Spinal cord (tissue), 10 donors: ENCODE data around the gene PLAAT4. TPM values are rescaled to one million over a fixed set of nuclear protein-coding genes. Genes with fewer than 3 reads are reported as not detected.

Source experiments
- DNase-seq, 6 donors: peaks; one replicate each; pipeline versions ENCODE4 v3.0.0 to v3.0.0-alpha.2; 2013 to 2015; ENCODE audit warnings: low spot score in 6 of 6, low read depth in 4 of 6
- H3K27ac ChIP-seq: one replicate; pipeline ENCODE4 v1.5.1; 2013; ENCODE audit warnings: low read depth, low read length, control low read depth
- H3K27me3 ChIP-seq: one replicate; pipeline ENCODE4 v1.6.1; 2013; ENCODE audit warnings: low read length; ENCODE audit not compliant: control insufficient read depth, insufficient read depth
- H3K36me3 ChIP-seq: one replicate; pipeline ENCODE4 v1.6.1; 2013; ENCODE audit warnings: low read length; ENCODE audit not compliant: control insufficient read depth, insufficient read depth
- H3K4me1 ChIP-seq: one replicate; pipeline ENCODE4 v1.6.1; 2013; ENCODE audit warnings: low read length; ENCODE audit not compliant: control insufficient read depth, insufficient read depth
- H3K4me3 ChIP-seq: one replicate; pipeline ENCODE4 v1.5.1; 2013; ENCODE audit warnings: low read depth, low read length, control low read depth
- H3K9me3 ChIP-seq: one replicate; pipeline ENCODE4 v1.6.1; 2013; ENCODE audit warnings: low read length; ENCODE audit not compliant: control insufficient read depth, insufficient read depth
- WGBS: methylation state at CpG from one replicate; pipeline ENCODE4 v1.1.5; 2013; ENCODE audit warnings: missing lambda C conversion rate; ENCODE audit not compliant: insufficient coverage; 5-methylcytosine and 5-hydroxymethylcytosine counted together
- polyA plus RNA-seq, 2 donors: library from polyadenylated mRNA; unstranded; fragments of 120-200 nt; gene quantifications; one replicate each; pipeline ENCODE4 v1.2.1, GENCODE V29; 2013; ENCODE audit not compliant: insufficient read length in 2 of 2
- total RNA-seq, 2 donors: library from RNA; depleted of rRNA in 1 of 2; stranded (reverse); fragments of 120-200 nt in 1 of 2; fragments of >200 nt in 1 of 2; gene quantifications; one replicate each; pipeline versions ENCODE4 v1.2.3 to v1.2.4, GENCODE V29; 2013 to 2014
- donor health status: healthy.

Gene PLAAT4
- total and polyA plus RNA-seq, 4 donors: 11.6 to 45.3 (median 13.6) TPM

DNA sequence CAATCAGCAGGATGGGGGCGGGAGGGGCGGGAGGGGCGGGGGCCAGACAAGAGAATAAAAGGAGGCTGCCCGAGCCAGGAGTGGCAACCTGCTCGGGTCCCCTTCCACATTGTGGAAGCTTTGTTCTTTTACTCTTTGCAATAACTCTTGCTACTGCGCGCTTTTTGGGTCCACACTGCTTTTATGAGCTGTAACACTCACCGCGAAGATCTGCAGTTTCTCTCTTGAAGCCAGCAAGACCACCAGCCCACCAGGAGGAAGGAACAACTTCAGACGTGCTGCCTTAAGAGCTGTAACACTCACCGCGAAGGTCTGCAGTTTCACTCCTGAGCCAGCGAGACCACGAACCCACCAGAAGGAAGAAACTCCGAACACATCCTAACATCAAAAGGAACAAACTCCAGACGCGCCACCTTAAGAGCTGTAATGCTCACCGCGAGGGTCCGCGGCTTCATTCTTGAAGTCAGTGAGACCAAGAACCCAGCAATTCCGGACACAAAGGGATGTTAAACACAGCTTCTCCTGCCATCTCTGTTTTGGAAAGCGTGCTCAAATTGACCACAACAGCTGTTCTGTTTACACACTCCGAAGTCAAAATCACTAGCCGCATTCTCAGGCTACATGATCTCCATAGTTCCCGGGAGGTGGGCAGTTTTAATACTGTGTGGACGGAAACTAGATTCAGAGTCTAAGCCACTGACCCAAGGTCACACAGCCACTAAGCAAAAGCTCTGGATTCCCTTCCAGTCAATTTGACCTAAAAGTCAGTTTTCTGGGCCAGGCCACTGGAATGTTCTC lies 14.7 kb downstream of the PLAAT4 start:
- Histone ChIP-seq H3K9me3 (no peaks in the 10 kb centered on the region), H3K36me3 (no peaks in the 10 kb centered on the region), H3K4me1 (peaks cover 6% of the 10 kb centered on the region), H3K27ac (no peak overlapping the region), H3K27me3 (no peaks in the 10 kb centered on the region), H3K4me3 (no peak overlapping the region)
- no peak for DNase-seq
- WGBS: 74% methylated on average over 22 of the region's 27 CpGs

- Histone ChIP-seq H3K4me3 (no peak overlapping the region), H3K27me3 (no peaks in the 10 kb centered on the region), H3K4me1 (peaks cover 6% of the 10 kb centered on the region), H3K36me3 (no peaks in the 10 kb centered on the region), H3K9me3 (no peaks in the 10 kb centered on the region), H3K27ac (no peak overlapping the region)
- WGBS: 79% methylated on average over 4 of the region's 6 CpGs
- DNase-seq: no peak
Observed at GRCh38 chr11:63551889-63552266, 15.3 kb downstream of the PLAAT4 start.

DNA sequence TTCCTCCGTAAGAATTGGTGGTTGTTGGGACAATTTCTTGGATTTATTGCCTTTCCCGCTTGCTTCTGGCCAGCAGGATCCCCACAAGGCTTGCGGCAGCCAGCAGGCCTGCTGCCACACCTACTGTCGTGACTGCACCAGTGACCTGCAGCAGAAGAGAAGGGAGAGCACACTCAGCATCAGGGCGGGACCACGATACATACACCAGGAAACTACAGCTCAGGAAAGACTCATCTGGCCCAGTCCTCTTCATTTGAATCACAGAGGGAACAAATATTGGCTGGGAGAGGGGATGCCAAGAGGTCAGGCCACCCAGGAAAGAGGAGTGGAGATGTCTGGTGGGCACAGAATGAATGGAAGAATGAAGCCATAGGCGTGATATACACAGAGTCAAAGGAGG lies 16.3 kb downstream of the PLAAT4 start:
- 73% methylated on average over 4 of the region's 7 CpGs for WGBS
- no peaks in the 10 kb centered on the region for H3K36me3 ChIP-seq
- no peak overlapping the region for H3K27ac ChIP-seq
- H3K9me3 ChIP-seq: no peaks in the 10 kb centered on the region
- no peaks in the 10 kb centered on the region for H3K27me3 ChIP-seq
- peaks cover 6% of the 10 kb centered on the region for H3K4me1 ChIP-seq
- DNase-seq: peak in 1 of 6 donors; percentile 33
- H3K4me3 ChIP-seq: no peak overlapping the region

DNA sequence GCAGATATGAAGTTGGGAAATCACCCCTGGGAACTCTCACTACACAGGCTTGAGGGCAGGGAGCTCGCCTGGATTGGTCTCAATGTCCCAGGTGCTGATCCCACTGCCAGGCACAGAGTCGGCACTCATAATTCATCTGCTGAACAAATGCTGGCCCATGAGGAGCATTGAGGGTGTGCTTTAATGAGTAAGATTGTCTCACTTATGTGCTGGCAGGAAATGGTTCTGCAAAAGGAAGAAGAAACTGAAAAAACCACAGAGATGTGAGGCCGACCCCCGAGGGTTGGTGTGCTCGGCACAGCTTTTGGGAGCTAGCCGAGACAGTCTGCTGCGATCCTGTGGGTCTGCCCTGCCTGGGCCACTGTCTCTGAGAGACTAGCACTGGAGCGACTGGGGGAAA lies 17.2 kb downstream of the PLAAT4 start:
- no peak overlapping the region for H3K4me3 ChIP-seq
- no peaks in the 10 kb centered on the region for H3K36me3 ChIP-seq
- H3K27me3 ChIP-seq: no peaks in the 10 kb centered on the region
- no peak for DNase-seq
- no peaks in the 10 kb centered on the region for H3K9me3 ChIP-seq
- peaks cover 6% of the 10 kb centered on the region for H3K4me1 ChIP-seq
- 78% methylated on average over 7 of the region's 8 CpGs for WGBS
- no peak overlapping the region for H3K27ac ChIP-seq

DNA sequence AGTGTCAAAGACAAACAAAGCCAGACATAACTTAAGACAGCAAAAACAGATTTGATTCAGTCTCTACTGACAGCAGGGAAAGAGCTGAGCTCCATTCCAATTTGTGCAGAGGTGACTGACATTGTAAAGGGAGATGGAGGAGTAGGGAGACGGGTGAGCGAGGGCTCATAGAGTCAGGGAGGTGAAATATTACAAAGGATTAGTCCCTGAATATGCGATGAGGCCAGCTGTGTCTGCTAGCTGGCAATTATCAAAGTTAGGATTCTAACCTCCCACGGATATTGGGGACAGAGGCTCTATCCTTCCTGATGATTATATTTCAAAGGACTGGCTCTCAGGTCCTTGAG lies 18.2 kb downstream of the PLAAT4 start:
- no peak for DNase-seq

DNA sequence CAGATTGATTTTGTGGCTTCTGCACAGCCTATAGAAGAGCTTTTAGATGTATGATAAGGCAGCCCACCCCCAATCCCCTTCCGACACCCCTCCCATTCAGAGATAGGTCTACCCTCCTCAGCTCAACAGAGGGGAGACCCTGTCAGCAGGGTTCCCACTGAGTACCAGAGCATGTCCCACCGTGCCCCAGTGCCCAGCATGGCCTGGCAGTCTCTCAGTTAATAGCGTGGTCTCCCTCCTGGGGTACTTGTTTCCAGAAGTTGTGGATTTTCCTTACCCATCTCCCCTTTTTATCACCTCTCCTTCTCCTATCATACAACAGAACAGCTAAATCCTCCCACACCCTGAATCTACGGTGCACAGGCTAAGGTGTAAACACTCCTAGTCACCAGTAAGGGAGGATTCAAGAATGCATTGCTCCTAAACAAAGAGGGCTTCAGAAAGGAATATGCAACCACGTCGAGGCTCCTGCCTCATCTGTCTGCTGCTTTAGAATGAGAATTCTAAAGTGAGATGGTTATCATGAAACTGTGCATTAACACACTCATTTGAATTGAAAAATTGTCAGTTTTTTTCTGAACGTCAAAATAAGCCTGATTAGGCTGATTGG lies 19.9 kb downstream of the PLAAT4 start:
- H3K27me3 ChIP-seq: no peaks in the 10 kb centered on the region
- WGBS: 65% methylated on average over 5 of the region's 7 CpGs
- DNase-seq: no peak
- H3K27ac ChIP-seq: no peak overlapping the region
- no peak overlapping the region for H3K4me3 ChIP-seq
- H3K9me3 ChIP-seq: no peaks in the 10 kb centered on the region
- peaks cover 12% of the 10 kb centered on the region for H3K4me1 ChIP-seq
- H3K36me3 ChIP-seq: no peaks in the 10 kb centered on the region

More for the DNA sequence above, 18.2 kb downstream of the PLAAT4 start:
- Histone ChIP-seq H3K4me3 (no peak overlapping the region), H3K9me3 (no peaks in the 10 kb centered on the region), H3K36me3 (no peaks in the 10 kb centered on the region), H3K27ac (no peak overlapping the region), H3K27me3 (no peaks in the 10 kb centered on the region), H3K4me1 (peaks cover 6% of the 10 kb centered on the region)
- no CpG with 5 or more reads among the region's 4 CpGs for WGBS

GRCh38 chr11:63557570-63557969 lies 21.0 kb downstream of the PLAAT4 start:
- DNase-seq: no peak
- no peaks in the 10 kb centered on the region for H3K36me3 ChIP-seq
- no peak overlapping the region for H3K27ac ChIP-seq
- no peak overlapping the region for H3K4me3 ChIP-seq
- WGBS: 50% methylated on average over 5 of the region's 7 CpGs
- peaks cover 12% of the 10 kb centered on the region for H3K4me1 ChIP-seq
- H3K27me3 ChIP-seq: no peaks in the 10 kb centered on the region
- H3K9me3 ChIP-seq: no peaks in the 10 kb centered on the region

- no peaks in the 10 kb centered on the region for H3K27me3 ChIP-seq
- no peak overlapping the region for H3K4me3 ChIP-seq
- H3K36me3 ChIP-seq: no peaks in the 10 kb centered on the region
- peaks cover 10% of the 10 kb centered on the region for H3K4me1 ChIP-seq
- H3K9me3 ChIP-seq: no peaks in the 10 kb centered on the region
- H3K27ac ChIP-seq: no peak overlapping the region
- no peak for DNase-seq
- WGBS: 97% methylated on average over 5 of the region's 7 CpGs
Observed at GRCh38 chr11:63558459-63559157, 22.0 kb downstream of the PLAAT4 start.

DNA sequence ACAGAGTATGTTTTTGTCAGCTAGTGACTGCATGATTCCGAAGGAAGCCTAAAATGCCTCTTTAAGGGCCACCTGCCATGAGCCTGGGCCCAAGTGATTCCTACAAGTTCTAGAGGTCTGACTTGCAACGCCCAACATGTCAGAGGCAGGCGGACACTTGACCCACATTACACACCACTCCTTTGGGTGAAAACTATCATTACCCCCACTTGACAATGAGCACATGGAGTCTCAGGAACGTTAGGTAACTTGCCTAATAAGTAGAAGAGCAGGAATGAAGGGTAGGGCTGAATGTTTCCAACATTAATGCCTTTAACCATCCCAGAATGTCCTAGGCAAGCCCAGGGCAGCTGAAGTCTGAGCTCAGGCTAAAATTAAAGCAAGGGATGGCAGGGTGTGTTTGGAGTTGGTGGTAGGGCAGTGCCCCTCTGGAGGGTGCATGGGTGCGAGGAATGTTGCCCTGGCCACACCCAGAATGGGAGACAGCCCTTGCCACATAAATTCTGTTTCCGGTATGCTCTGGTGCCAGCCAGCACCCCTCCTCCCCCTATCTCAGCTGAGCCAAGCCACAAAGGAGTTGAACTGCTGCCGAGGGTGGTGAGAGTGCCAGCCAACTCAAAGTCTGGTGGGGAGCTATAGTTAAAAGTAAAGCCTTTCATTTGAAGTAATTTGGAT lies 24.0 kb downstream of the PLAAT4 start:
- peak in 2 of 6 donors; percentile 45 to 90 for DNase-seq
- Histone ChIP-seq H3K4me1 (peaks cover 13% of the 10 kb centered on the region), H3K27ac (no peak overlapping the region), H3K27me3 (no peaks in the 10 kb centered on the region), H3K4me3 (no peak overlapping the region), H3K9me3 (no peaks in the 10 kb centered on the region), H3K36me3 (no peaks in the 10 kb centered on the region)
- 100% methylated on average over 1 of the region's 7 CpGs for WGBS
